GM19043 (cell line): ENCODE data around the gene PHF2.

ENCODE experiments used
- ATAC-seq: cut with Tn5 transposase; IDR thresholded peaks from one replicate; pipeline ENCODE4 v1.9.1; 2021; ENCODE audit warnings: low read depth; ENCODE audit not compliant: unreplicated experiment

PHF2 gene

GRCh38 chr9:93648181-93648580 lies 71.8 kb downstream of the PHF2 start:
- no peak for ATAC-seq

GRCh38 chr9:93648836-93649235 lies 72.5 kb downstream of the PHF2 start:
- no peak for ATAC-seq

- ATAC-seq: no peak
These were observed 73.4 kb downstream of the PHF2 start for GRCh38 chr9:93649610-93650261.

DNA sequence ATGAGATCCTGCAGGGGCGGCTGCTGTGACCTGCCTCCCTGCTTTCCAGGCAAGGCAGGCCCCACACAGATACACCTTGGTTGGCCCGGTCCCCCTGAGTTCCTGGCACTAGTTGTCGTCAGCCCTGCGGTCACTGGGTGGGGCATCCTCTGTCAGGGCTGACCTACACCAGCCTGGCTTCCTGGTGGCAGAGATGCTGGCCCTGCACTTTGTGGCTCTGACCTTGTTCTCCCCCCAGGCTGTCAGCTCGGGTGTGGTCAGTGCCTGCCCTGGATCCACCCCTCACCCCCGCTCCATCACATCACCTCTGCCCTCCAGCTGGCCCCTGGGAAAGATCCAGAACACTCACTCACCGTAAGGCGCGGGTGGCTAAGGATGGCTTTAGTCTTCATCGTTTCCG lies 74.1 kb downstream of the PHF2 start:
- no peak for ATAC-seq

GRCh38 chr9:93651521-93651950 lies 75.2 kb downstream of the PHF2 start:
- no peak for ATAC-seq

DNA sequence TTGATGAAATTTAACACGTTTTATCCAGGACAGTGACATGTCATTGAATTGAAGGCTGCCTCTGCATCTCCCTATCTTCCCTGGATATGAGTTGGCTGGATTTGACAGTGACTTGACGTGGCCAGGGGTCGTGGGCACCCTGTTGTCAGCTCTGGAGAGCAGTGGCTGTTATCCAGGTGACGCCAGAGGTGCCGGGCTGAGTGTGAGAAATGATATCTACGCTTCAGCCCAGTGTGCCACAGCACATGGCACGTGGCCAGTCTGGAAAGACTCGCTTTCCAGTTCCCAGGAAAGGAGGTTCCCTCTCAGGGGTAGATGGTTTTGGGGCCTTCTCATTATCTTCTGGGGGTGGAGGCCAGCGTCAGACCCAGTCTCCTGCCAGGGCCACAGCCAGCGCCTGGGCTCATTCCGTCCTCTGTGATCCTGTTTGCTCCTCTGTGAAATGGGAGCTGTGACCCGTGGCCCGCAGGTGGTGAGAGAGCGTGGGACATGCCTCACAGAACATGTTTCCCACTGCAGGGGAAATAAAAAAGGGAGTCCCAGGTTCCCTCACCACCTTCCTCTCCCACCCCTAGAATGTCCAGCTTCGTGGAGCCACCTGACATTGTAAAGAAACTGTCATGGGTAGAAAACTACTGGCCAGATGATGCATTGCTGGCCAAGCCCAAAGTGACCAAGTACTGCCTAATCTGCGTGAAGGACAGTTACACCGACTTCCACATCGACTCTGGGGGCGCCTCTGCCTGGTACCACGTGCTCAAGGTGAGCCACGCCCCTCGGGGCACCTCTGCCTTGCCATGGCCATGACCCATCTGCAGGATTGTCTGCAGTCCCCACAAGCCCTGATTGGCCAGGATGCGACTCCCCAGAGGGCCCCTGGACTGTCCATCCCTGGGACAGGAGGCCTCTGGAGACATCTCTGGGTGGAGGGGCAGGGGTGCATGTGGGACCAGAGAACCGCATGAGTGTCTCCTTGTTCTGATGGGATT lies 76.5 kb downstream of the PHF2 start:
- no peak for ATAC-seq

DNA sequence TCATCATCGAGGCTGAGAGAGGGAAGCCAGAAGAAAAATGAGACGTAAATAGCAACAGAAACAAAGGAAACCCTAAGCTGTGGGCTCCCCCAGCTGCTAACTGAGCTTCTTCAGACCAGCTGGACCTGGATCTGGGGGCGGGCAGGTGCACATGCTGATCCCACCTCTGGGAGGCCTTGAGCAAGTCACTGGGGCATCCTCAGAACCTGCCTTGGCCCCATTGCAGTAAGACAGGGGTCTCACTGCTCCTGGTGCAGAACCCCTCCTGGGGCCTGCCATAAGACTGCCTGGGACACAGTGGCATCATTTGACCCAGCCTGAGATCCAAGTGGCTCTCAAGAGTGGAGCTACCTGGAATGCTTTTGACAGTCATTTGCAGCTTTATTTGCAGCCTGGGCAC lies 77.4 kb downstream of the PHF2 start:
- no peak for ATAC-seq

DNA sequence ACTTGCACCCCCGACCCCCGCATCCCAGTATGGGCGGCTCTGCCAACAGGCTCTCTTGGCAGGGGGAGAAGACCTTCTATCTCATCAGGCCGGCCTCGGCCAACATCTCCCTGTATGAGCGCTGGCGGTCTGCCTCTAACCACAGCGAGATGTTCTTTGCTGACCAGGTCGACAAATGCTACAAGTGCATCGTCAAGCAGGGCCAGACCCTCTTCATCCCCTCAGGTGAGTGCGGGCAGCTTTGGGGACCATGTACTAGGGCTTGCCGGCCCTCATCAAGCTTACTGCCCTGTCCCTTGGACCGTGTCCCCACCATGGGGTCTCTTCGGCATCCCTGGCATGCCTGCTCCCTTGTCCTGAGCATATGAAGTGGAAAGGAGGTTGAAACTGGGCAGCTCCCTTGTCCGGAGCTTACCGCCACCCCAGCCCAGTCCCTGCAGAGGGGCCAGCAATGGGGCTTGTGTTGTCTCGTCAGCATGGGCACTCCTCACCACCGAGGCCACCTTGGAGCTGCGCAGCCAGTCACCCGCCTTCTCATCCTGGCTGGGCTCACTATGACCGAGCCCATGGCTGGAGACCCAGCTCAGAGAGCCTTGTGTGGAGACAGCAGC lies 78.1 kb downstream of the PHF2 start:
- ATAC-seq: no peak

DNA sequence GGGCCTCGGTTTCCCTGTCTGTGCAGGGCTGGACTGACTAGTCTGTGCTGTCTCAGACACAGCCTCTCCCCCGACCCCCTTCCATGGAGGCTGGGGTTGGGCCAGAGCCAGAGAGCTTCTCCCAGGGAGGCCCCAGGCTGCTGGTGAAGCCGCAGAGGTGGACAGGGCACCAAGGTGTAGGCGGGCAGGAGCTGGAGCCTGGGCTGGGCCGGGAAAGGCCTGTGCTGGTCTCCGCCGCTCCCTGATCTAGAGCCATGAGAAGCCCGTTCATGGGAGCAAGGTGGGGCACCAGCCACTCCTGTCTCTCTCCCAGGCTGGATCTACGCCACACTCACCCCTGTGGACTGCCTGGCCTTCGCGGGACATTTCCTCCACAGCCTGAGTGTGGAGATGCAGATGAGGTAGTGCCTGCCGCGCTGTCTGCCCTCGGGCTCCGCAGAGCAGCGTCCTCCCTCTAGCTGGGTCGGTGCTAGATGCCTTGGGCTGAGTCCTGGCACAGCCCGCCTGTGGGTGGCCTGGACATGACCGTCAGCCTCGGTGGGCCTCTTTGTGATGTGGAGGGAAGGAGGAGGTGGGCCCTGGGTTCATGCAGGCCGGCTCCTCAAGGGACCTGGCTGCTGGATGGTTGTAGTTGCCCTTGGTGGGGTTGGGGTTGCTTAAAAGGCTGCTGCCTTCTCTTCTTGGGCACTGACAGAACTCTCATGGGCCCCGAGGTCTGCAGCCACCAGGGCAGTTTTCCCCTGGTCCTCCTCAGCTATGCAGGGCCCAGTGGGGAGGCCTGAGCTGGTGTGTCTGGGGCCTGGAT lies 79.4 kb downstream of the PHF2 start:
- ATAC-seq: no peak

GRCh38 chr9:93656426-93657239 lies 80.2 kb downstream of the PHF2 start:
- no peak for ATAC-seq

GRCh38 chr9:93657331-93658111 lies 81.1 kb downstream of the PHF2 start:
- ATAC-seq: no peak

GRCh38 chr9:93658184-93658925 lies 82.0 kb downstream of the PHF2 start:
- no peak for ATAC-seq

DNA sequence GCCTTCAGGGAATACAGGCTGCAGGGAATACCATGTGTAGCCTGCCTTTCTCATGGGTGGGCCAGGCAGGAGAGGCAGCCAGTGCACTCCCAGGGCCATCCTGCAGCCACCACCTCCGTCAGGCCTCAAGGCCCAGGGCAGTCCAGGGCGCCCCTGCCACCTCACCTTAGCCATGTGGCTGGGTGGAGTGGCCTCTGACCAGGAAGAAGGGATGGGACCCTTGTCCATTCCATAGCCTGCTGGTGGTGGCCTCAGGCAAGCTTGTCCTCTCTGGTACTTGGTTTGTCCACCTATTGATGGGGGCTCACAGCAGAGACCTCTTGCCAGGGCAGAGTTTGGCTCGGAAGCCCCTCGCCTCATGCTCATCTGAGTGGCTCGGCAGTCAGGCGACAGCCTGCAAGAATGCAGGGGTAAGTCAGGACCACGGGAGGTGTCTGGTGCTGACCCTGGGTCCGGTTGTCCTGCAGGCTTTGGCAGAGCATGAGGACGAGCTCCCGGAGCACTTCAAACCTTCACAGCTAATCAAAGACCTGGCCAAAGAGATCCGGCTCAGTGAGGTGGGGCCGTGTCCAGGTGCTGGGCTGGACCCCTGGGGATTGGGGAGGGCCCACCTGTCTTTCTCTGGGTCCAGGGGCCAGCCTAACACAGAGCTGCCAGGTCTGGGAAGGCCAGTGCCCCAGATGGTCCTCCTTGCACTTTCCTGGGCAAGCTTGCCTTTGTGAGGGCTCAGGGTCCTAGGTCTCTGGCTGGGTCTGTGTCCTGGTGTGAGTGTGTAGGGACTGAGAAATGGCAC lies 82.9 kb downstream of the PHF2 start:
- no peak for ATAC-seq

- no peak for ATAC-seq
These were observed 83.4 kb downstream of the PHF2 start for GRCh38 chr9:93659837-93660177.

DNA sequence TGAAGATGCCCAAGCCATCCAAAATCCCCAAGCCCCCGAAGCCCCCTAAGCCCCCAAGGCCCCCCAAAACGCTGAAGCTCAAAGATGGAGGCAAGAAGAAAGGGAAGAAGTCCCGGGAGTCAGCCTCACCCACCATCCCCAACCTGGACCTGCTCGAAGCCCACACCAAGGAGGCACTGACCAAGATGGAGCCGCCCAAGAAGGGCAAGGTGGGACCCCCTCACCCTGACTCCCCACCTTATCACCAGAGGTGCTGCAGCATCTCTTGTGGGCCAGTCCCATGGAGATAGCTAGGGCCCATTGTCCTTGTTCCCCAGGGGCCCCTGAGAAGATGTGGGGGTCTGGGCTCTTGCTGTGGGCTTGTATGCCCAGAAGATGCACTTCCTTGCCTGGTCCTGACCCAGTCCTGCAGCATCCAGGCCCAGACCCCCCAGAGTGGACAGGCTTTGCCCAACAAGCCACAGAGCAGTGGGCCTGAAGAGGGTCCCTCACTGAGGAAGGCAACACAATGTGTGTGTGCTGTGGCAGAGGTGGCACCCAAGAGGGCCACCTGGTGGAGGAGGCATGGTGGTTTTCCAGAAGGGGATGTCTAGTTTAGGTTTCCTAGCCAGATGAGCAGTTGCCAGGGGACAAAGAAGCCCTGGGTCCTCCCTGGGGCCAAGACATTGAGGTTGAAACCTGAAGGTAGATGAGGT lies 84.1 kb downstream of the PHF2 start:
- ATAC-seq: no peak

DNA sequence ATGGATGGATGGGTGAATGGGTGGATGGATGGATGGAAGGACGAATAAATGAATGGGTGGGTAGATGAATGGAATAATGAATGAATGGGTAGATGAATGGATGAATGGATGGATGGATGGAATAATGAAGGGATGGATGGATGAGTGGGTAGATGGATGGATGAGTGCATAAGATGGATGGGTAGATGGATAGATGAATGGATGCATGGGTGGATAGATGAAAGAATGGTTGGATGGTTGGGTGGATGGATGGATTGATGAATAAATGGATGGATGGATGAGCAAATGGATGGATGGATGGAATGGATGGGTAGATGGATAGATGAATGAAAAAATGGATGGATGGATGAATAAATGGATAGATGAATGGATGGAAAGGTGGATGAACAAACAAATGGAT lies 85.2 kb downstream of the PHF2 start:
- ATAC-seq: no peak

DNA sequence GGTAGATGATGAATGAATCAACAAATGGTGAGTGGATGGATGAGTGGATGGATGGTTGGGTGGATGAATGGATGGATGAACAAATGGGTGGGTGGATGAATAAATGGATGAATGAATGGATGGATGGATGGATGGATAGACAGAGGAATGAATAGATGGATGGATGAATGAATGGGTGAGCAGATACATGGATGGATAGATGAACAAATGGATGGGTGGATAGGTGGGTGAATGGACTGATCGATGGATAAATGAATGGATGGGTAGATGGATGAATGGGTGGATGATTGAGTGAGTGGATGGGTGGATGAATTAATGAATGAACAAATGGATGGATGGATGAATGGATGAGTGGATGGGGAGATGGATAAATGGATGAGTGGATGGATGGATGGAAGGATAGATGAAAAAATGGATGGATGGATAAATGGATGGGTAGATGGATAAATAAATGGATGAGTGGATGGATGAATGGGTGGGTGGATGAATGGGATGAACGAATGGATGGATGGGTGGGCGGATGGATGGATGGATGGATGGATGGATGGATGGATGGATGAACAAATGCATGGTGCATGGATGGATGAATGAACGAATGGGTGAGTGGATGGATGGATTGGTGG lies 85.7 kb downstream of the PHF2 start:
- ATAC-seq: no peak
